IMR-90 (cell line): ENCODE results near the gene MPZL1. TPM values are rescaled to one million over a fixed set of nuclear protein-coding genes. Genes with fewer than 3 reads are reported as not detected.

ENCODE experiments used
- ATAC-seq: fragments of 200-7000 bp; cut with Tn5 transposase; 2 replicates; pipeline ENCODE4 v1.9.1; 2020; ENCODE audit warnings: low read depth, mild to moderate bottlenecking, moderate library complexity
- BruUV-seq: library from RNA; stranded (reverse); fragments of 400-500 nt; replicated peaks from 2 replicates; lab custom pipeline; 2021; lab: Mats Ljungman, UMichigan
- CTCF ChIA-PET: fragments of 300-600 bp; formaldehyde crosslinking; extraction: SDS; loops from one replicate; lab custom pipeline; 2021; ENCODE audit warnings: antibody characterized with exemption; lab: Yijun Ruan, JAX
- POLR2A ChIA-PET: fragments of 300-600 bp; sonication (Branson Sonifier 250); formaldehyde crosslinking; loops from one replicate; lab custom pipeline; 2022; ENCODE audit warnings: antibody characterized with exemption; ENCODE audit not compliant: unreplicated experiment; lab: Charles Lee
- DNase-seq: peaks from one replicate; pipeline ENCODE4 v3.0.0; 2013
- H2AFZ ChIP-seq: replicated peaks from 2 replicates; pipeline ENCODE3; 2013; ENCODE audit warnings: low read length, mild to moderate bottlenecking; ENCODE audit not compliant: poor library complexity
- H2AK5ac ChIP-seq: 2 replicates; pipeline ENCODE4 v1.6.1; 2013; ENCODE audit warnings: low read depth, low read length, inconsistent platforms
- H2AK9ac ChIP-seq: replicated peaks from 2 replicates; pipeline ENCODE3; 2013; ENCODE audit warnings: mild to moderate bottlenecking, low read depth, low read length, moderate library complexity; ENCODE audit not compliant: poor library complexity
- H2BK120ac ChIP-seq: 2 replicates; pipeline ENCODE4 v1.6.1; 2013; ENCODE audit warnings: low read depth, low read length, inconsistent platforms
- H2BK15ac ChIP-seq: 3 replicates; pipeline ENCODE4 v1.6.1; 2013; ENCODE audit warnings: low read depth, low read length, inconsistent platforms
- H2BK20ac ChIP-seq: 2 replicates; pipeline ENCODE4 v1.6.1; 2013; ENCODE audit warnings: low read depth, mild to moderate bottlenecking, inconsistent platforms, low read length, moderate library complexity
- H2BK5ac ChIP-seq: 2 replicates; pipeline ENCODE4 v1.6.1; 2013; ENCODE audit warnings: mild to moderate bottlenecking, low read depth, low read length, inconsistent platforms; ENCODE audit not compliant: poor library complexity, severe bottlenecking
- H3K14ac ChIP-seq: replicated peaks from 2 replicates; pipeline ENCODE4 v1.6.1; 2013; ENCODE audit warnings: low read depth, low read length, inconsistent platforms
- H3K18ac ChIP-seq: 2 replicates; pipeline ENCODE4 v1.6.1; 2013; ENCODE audit warnings: low read depth, low read length, control low read depth
- H3K23ac ChIP-seq: 2 replicates; pipeline ENCODE4 v1.6.1; 2013; ENCODE audit warnings: low read depth, low read length, inconsistent platforms
- H3K27ac ChIP-seq: 2 replicates; pipeline ENCODE4 v1.5.1; 2013; ENCODE audit warnings: mild to moderate bottlenecking, control low read depth, low read length; ENCODE audit not compliant: insufficient read depth
- H3K27me3 ChIP-seq: 2 replicates; pipeline ENCODE4 v1.6.1; 2013; ENCODE audit warnings: low read length; ENCODE audit not compliant: control insufficient read depth, insufficient read depth
- H3K36me3 ChIP-seq: 2 replicates; pipeline ENCODE4 v1.6.1; 2013; ENCODE audit warnings: low read length, mixed read lengths; ENCODE audit not compliant: control insufficient read depth, insufficient read depth
- H3K4ac ChIP-seq: 2 replicates; pipeline ENCODE4 v1.6.1; 2013; ENCODE audit warnings: low read depth, low read length, inconsistent platforms
- H3K4me1 ChIP-seq: 2 replicates; pipeline ENCODE4 v1.6.1; 2013; ENCODE audit warnings: low read length, mixed read lengths; ENCODE audit not compliant: control insufficient read depth, insufficient read depth
- H3K4me2 ChIP-seq: 2 replicates; pipeline ENCODE4 v1.6.1; 2013; ENCODE audit warnings: low read depth, mild to moderate bottlenecking, control low read depth, low read length, moderate library complexity
- H3K4me3 ChIP-seq: 2 replicates; pipeline ENCODE4 v1.5.1; 2013; ENCODE audit warnings: low read depth, mild to moderate bottlenecking, control low read depth, low read length, moderate library complexity; ENCODE audit not compliant: insufficient read depth
- H3K56ac ChIP-seq: 2 replicates; pipeline ENCODE4 v1.6.1; 2013; ENCODE audit warnings: low read length, inconsistent platforms; ENCODE audit not compliant: insufficient read depth; ENCODE audit errors: extremely low read depth
- H3K79me1 ChIP-seq, 2 experiments: 2 replicates each; pipeline ENCODE4 v1.6.1; 2013; ENCODE audit warnings: low read length in 2 of 2, inconsistent platforms in 1 of 2, low read depth in 1 of 2
- H3K9ac ChIP-seq: 2 replicates; pipeline ENCODE4 v1.6.1; 2013; ENCODE audit warnings: low read depth, low read length, control low read depth
- H3K9me1 ChIP-seq: 2 replicates; pipeline ENCODE4 v1.6.1; 2013; ENCODE audit warnings: low read length, inconsistent platforms; ENCODE audit not compliant: insufficient read depth
- H3K9me3 ChIP-seq: 2 replicates; pipeline ENCODE4 v1.6.1; 2013; ENCODE audit warnings: low read length; ENCODE audit not compliant: control insufficient read depth, insufficient read depth
- H4K20me1 ChIP-seq: 2 replicates; pipeline ENCODE4 v1.6.1; 2013; ENCODE audit warnings: low read length, inconsistent platforms; ENCODE audit not compliant: insufficient read depth
- H4K5ac ChIP-seq: 2 replicates; pipeline ENCODE4 v1.6.1; 2013; ENCODE audit warnings: mild to moderate bottlenecking, low read depth, low read length, control low read depth
- H4K8ac ChIP-seq, 2 experiments: 2 replicates each; pipeline ENCODE4 v1.6.1; 2013; ENCODE audit warnings: low read depth in 2 of 2, low read length in 2 of 2, control low read depth in 1 of 2, inconsistent platforms in 1 of 2
- H4K91ac ChIP-seq: 2 replicates; pipeline ENCODE4 v1.6.1; 2013; ENCODE audit warnings: low read depth, low read length, inconsistent platforms; ENCODE audit not compliant: insufficient read depth
- BHLHE40 ChIP-seq: fragments of 150-350 bp; IDR thresholded peaks from 2 replicates; pipeline ENCODE4 v1.6.1; 2016; ENCODE audit warnings: mild to moderate bottlenecking, low read depth, low read length
- CEBPB ChIP-seq: IDR thresholded peaks from 2 replicates; pipeline ENCODE4 v1.6.1; 2012; ENCODE audit warnings: low read depth, low read length, improper control_type of control experiment
- CHD1 ChIP-seq: IDR thresholded peaks from 2 replicates; pipeline ENCODE4 v1.6.1; 2012; ENCODE audit warnings: low read depth, low read length, improper control_type of control experiment
- FOS ChIP-seq: fragments of 150-350 bp; IDR thresholded peaks from 2 replicates; pipeline ENCODE4 v1.6.1; 2016; ENCODE audit warnings: low read depth, low read length
- MAFK ChIP-seq: IDR thresholded peaks from 2 replicates; pipeline ENCODE4 v1.6.1; 2012; ENCODE audit warnings: low read depth, low read length, improper control_type of control experiment
- MAZ ChIP-seq: IDR thresholded peaks from 2 replicates; pipeline ENCODE4 v1.6.1; 2012; ENCODE audit warnings: low read depth, mild to moderate bottlenecking, low read length, improper control_type of control experiment, moderate library complexity, borderline replicate concordance
- MXI1 ChIP-seq: IDR thresholded peaks from 2 replicates; pipeline ENCODE4 v1.6.1; 2012; ENCODE audit warnings: low read depth, mild to moderate bottlenecking, low read length, moderate library complexity, borderline replicate concordance
- NFE2L2 ChIP-seq: fragments of 150-350 bp; IDR thresholded peaks from 2 replicates; pipeline ENCODE4 v1.6.1; 2016; ENCODE audit warnings: low read depth, mild to moderate bottlenecking, low read length
- POLR2A ChIP-seq: IDR thresholded peaks from 2 replicates; pipeline ENCODE4 v1.6.1; 2012; ENCODE audit warnings: mild to moderate bottlenecking, low read depth, low read length
- RCOR1 ChIP-seq: IDR thresholded peaks from 2 replicates; pipeline ENCODE4 v1.6.1; 2012; ENCODE audit warnings: mild to moderate bottlenecking, low read length, improper control_type of control experiment; ENCODE audit not compliant: insufficient replicate concordance
- RFX5 ChIP-seq: IDR thresholded peaks from 2 replicates; pipeline ENCODE4 v1.8.0; 2012; ENCODE audit warnings: low read depth, mild to moderate bottlenecking, low read length, moderate library complexity
- WGBS, 2 experiments: methylation state at CpG; one replicate each; pipeline versions ENCODE4 v1.1.5 to v1.1.7; 2013; ENCODE audit warnings: missing lambda C conversion rate in 2 of 2; ENCODE audit not compliant: insufficient read length in 1 of 2; ENCODE audit errors: extremely low coverage in 2 of 2; 5-methylcytosine and 5-hydroxymethylcytosine counted together
- dilution Hi-C: fragments of 300-500 bp; cut with HindIII; formaldehyde crosslinking; loops from one replicate; pipeline ENCODE4 v1.14.3; 2018; ENCODE audit warnings: low sequenced_read_pairs; ENCODE audit not compliant: unreplicated experiment
- in situ Hi-C: fragments of 300-500 bp; cut with MboI; formaldehyde crosslinking; loops from 3 replicates; pipeline ENCODE4 v1.14.3; 2019; ENCODE audit warnings: low sequenced_read_pairs, inconsistent platforms, mixed read lengths
- intact Hi-C: fragments of 100-400 bp; cut with micrococcal nuclease; formaldehyde crosslinking; loops from 2 replicates; pipeline ENCODE4 v1.10.0; 2022
- polyA plus RNA-seq, 3 experiments: library from polyadenylated mRNA; depleted of rRNA; stranded (reverse); fragments of >200 nt; gene quantifications; 2 replicates each; pipeline ENCODE4 v1.2.3, GENCODE V29; 2012; ENCODE audit warnings: low replicate concordance in 1 of 3
- total RNA-seq: library from RNA; depleted of rRNA; stranded (reverse); fragments of >200 nt; gene quantifications from 2 replicates; pipeline ENCODE4 v1.2.3, GENCODE V29; 2012
- TF ChIP-seq, protein P1 (sequence below): fragments of 150-350 bp; IDR thresholded peaks from 2 replicates; pipeline ENCODE4 v1.6.1; 2017; ENCODE audit warnings: mild to moderate bottlenecking, antibody characterized with exemption, low read length, low read depth
- TF ChIP-seq, protein P2 (sequence below): conservative IDR thresholded peaks from 2 replicates; pipeline ENCODE4 v1.5.1; 2012; ENCODE audit warnings: mild to moderate bottlenecking, low read depth, low read length, improper control_type of control experiment

The MPZL1 gene
- total and polyA plus RNA-seq, 2 of the 4 experiments (the other 2 are of a cell fraction): 55.3 to 87.3 TPM

DNA sequence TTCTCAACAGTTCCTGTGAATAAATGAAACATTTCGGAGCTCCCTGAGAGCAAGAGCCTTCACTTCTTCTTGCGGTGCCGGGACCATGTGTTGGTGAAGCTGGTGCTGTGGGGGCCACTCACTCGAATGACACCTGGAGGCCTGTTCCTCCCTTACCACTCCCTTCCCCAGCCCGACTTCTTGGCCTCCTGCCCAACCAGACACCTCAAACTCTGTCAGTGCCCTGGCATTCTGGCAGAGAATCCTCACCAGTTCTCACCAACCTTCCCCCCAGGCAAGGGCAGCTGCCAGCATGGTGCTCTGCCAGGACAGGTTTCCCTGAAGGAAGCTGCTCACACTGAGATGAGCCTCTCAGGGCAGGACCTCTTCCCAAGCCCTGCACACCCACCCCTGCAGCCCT lies 68.3 kb downstream of the MPZL1 start:
- intact Hi-C loops (loop anchor here (5.0 kb wide), 1 partner anchor 292 kb away; no protein-coding TSS in a partner anchor), in situ Hi-C loops (no loop called here), dilution Hi-C loops (no loop called here)
- Histone ChIP-seq H4K20me1 (peaks cover 8% of the 10 kb centered on the region; the same call in 1 of the 2 replicates), H3K27ac (no peak overlapping the region), H2AK5ac (peak overlapping the region; percentile 79), H3K79me1 (peaks cover 7 to 41% of the 10 kb centered on the region in 2 experiments), H3K9me3 (no peaks in the 10 kb centered on the region), H3K56ac (no peak overlapping the region), H3K9ac (no peak overlapping the region), H2AFZ (no peak overlapping the region), H3K27me3 (no peaks in the 10 kb centered on the region), H3K18ac (0 out of 2 replicates have a peak overlapping the region, but pooled peaks have one; percentile 6), H3K9me1 (peaks cover 20% of the 10 kb centered on the region), H3K4ac (peak overlapping the region; percentile 37; the same call in 1 of the 2 replicates), H4K91ac (no peak overlapping the region), H2BK5ac (peak overlapping the region; percentile 30), H2BK120ac (no peak overlapping the region), H3K4me2 (no peak overlapping the region), H3K4me1 (peaks cover 11% of the 10 kb centered on the region), H2BK15ac (peak overlapping the region; percentile 24; the same call in 2 of the 3 replicates), H4K5ac (0 out of 2 replicates have a peak overlapping the region, but pooled peaks have one; percentile 7), H4K8ac (0 out of 4 replicates have a peak overlapping the region, but pooled peaks of 1 of the 2 experiments have one; percentile 6), H3K23ac (no peak overlapping the region), H3K14ac (no peak overlapping the region), H3K4me3 (no peak overlapping the region), H3K36me3 (peaks cover 28% of the 10 kb centered on the region), H2AK9ac (no peak overlapping the region), H2BK20ac (no peak overlapping the region)
- no TSS peak for BruUV-seq
- POLR2A ChIA-PET: no interaction called here
- DNase-seq (no peak), ATAC-seq (no peak)
- CTCF ChIA-PET: interaction anchor here (1.0 kb wide), 1 partner anchor 14 kb away, joined by 3 read pairs; no protein-coding TSS in a partner anchor
- no CpG with 5 or more reads among the region's 5 CpGs for WGBS, 2 experiments
- no peak for TF ChIP-seq NFE2L2
- no peak for TF ChIP-seq CEBPB
- no peak for TF ChIP-seq CHD1
- TF ChIP-seq, protein P1, sequence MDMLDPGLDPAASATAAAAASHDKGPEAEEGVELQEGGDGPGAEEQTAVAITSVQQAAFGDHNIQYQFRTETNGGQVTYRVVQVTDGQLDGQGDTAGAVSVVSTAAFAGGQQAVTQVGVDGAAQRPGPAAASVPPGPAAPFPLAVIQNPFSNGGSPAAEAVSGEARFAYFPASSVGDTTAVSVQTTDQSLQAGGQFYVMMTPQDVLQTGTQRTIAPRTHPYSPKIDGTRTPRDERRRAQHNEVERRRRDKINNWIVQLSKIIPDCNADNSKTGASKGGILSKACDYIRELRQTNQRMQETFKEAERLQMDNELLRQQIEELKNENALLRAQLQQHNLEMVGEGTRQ: no peak
- TF ChIP-seq FOS: no peak
- no peak for TF ChIP-seq MXI1
- TF ChIP-seq RFX5: no peak
- TF ChIP-seq MAFK: no peak
- TF ChIP-seq, protein P2, sequence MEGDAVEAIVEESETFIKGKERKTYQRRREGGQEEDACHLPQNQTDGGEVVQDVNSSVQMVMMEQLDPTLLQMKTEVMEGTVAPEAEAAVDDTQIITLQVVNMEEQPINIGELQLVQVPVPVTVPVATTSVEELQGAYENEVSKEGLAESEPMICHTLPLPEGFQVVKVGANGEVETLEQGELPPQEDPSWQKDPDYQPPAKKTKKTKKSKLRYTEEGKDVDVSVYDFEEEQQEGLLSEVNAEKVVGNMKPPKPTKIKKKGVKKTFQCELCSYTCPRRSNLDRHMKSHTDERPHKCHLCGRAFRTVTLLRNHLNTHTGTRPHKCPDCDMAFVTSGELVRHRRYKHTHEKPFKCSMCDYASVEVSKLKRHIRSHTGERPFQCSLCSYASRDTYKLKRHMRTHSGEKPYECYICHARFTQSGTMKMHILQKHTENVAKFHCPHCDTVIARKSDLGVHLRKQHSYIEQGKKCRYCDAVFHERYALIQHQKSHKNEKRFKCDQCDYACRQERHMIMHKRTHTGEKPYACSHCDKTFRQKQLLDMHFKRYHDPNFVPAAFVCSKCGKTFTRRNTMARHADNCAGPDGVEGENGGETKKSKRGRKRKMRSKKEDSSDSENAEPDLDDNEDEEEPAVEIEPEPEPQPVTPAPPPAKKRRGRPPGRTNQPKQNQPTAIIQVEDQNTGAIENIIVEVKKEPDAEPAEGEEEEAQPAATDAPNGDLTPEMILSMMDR: no peak
- TF ChIP-seq MAZ: no peak
- no peak for TF ChIP-seq POLR2A
- TF ChIP-seq BHLHE40: no peak
- no peak for TF ChIP-seq RCOR1
